HG02970 (cell line): Measurements from ENCODE around the gene CDK19.
"Not testable (repeated sequence)": the region's sequence is repeated elsewhere in the genome, so short reads cannot be mapped to it uniquely, and the experiment has no call there.

Experiments
- ATAC-seq: cut with Tn5 transposase; IDR thresholded peaks from one replicate; pipeline ENCODE4 v1.9.1; 2021; ENCODE audit warnings: mild to moderate bottlenecking, moderate library complexity, moderate number of reproducible peaks; ENCODE audit not compliant: unreplicated experiment, low FRiP score

CDK19 gene

DNA sequence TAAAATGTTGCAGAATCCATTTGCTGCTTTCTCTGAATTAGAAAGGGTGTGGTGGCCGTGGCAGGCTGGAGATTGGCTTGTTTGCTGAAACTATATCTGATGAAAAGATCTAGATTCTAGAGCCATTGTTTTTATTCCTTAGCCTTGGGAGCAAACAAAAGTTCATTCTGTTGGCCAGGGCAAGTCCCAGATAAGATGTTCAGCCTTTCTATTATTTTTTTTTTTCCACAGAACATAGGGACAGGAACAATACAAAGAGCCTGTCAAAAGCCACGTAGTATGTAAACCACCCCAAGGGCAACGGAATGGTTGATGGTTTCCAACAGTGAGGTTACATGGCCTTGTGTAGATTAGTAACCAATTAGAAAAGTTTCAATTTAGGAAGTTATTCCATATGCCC, 218.9 kb downstream of the CDK19 start:
- ATAC-seq = no peak

DNA sequence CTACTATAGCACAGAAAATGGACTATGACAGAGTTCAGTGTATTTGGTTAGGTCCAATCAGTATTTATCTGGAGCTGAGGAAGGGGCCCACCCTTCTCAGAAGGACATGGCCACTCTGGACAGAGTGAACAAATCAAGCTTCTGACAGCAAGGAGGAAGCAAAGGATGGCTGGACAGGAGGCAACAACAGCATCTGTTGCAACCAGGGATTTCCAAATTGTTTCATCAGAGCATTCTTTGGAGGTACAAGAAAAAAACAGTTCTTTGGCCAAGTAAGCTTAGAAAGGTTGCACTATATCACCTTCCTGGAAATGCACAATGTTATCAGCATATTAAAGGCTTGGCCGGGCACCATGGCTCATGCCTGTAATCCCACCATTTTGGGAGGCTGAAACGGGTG, 220.2 kb downstream of the CDK19 start:
- no peak for ATAC-seq

DNA sequence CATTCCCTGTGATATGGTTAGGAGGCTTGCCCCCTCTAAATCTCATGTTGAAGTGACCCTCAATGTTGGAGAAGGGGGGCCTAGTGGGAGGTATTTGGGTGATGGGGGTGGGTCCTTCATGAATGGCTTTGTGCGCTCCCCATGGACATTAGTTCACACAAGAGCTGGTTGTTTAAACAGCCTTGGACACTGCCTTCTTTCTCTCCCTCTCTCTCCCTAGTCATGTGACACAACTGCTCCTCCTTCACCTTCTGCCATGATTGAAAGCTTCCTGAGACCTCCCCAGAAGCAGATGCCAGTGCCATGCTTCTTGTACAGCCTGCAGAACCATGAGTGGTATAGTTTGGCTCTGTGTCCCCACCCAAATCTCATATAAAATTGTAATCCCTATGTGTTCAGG, 221.6 kb downstream of the CDK19 start:
- ATAC-seq = no peak

DNA sequence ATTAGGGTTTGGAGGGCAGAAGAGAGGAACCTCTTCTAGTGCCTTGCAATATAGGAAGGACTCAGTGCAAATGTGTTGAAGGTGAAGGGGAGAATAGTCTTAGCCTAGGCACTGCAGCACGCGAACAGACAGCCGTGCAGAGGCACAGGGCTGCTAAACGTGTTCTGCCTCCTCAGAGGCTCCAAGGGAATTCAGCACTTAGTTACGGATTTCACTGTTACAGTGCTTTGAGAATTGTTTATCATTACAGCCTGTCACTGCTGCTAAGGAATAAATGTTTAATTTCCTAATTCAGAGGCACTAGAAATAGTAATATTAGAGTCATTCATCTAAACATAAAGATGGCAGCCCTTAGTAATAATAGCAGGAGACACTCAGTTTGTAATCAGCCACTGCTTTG, 222.5 kb downstream of the CDK19 start:
- no peak for ATAC-seq

DNA sequence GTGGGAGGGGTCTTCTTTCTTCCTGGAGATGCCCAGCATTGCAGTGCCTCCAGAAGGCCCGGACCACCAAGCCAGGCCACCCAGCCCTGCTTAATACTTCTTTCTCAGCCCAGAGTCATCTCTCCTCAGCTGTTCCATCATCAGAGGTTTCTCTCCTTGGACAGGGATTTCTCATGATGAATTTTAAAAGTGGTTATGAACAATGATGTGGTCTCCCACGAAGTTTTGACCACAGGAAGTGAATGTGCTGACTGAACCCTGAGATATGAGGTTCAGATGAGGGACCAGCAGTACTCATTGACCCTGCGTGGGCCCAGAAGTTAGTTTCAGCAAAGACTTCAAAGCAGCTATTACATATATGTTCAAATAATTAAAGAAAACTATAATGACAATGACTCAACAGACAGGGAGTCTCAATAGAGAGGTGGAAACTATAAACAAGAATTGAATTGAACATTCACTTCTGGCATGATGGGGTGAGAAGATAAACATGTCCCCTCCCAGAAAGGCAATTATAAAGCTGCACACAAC, 224.4 kb downstream of the CDK19 start:
- ATAC-seq = no peak

DNA sequence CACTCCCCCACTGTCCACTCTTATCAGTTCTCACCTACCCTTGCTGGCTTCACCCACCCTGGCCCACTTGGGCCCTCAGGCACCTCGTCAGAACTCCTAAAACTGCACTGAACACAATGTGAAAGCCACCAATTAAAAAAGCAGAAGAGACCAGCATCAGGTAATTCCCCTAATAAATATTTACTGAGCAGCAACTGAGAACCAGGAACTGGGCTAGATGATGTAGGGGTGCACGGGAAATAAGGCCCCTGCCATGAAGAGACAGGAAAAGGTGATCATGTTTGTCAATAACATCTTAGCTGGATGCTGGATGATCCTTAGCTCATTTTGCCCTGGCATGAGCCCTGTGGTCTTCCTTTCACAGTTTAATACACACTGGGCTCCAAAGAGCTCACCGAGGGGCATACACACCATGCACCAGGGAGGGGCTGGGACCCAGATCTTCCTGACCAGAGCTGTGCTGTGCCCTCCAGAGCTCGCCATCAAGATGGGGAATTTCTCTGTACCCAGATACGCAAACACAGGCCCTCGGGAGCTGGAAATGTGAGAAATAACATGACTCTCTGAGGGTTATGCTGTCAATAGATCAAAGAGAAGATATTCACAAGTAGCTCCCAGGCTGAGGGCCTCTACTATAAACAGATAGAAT, 225.3 kb downstream of the CDK19 start:
- no peak for ATAC-seq

DNA sequence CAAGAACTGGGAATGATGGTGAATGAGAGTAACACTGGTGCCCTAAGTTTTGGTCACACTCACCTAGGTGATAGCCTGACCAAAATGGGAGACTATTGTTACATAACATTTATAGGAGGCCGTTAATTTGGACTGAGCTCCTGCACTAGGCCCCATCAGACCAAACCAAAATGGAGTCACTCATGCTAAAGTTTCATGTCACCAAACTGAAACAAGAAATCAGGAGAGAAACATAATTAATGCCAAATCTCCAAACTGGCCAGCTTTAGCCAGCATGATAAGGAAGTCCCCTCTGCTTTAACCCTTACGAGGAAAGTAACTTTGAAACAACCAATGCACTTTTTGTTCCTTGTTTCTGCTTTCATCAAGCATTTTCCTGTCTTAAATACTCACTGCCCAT, 227.9 kb downstream of the CDK19 start:
- ATAC-seq = no peak

DNA sequence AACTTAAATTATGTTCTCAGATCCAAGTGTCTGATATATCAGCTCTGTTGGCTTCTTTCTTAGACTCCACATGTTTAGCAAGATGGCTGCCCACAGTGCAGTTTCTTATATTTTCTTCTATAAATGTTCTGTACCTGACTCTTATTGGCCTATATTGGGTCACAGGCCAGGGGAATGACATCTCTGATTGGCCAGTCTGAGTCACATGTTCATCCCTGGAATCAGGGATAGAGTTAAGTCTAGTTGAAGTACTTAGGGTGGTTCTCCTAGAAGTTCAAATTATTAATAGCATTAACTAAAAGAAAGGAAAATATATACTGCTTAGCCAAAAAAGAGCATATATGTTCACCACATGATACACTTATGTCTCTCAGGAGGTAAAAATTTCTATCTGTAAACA, 233.6 kb downstream of the CDK19 start:
- no peak for ATAC-seq

DNA sequence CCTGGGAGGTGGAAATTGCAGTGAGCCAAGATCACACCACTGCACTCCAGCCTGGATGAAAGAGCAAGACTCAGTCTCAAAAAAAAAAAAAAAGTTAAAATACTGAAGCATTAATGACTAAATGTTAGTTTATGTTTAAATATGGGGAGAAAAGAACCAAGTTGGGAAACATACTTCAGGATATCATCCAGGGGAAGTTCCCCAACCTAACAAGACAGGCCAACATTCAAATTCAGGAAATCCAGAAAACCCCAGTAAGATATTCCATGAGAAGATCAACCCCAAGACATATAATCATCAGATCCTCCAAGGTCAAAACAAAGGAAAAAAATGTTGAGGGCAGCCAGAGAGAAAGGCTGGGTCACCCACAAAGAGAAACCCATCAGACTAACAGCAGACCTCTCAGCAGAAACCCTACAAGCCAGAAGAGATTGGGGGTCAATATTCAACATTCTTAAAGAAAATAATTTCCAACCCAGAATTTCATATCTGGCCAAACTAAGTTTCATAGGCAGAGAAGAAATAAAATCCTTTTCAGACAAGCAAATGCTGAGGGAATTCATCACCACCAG, 237.6 kb downstream of the CDK19 start:
- ATAC-seq = not testable (repeated sequence)

DNA sequence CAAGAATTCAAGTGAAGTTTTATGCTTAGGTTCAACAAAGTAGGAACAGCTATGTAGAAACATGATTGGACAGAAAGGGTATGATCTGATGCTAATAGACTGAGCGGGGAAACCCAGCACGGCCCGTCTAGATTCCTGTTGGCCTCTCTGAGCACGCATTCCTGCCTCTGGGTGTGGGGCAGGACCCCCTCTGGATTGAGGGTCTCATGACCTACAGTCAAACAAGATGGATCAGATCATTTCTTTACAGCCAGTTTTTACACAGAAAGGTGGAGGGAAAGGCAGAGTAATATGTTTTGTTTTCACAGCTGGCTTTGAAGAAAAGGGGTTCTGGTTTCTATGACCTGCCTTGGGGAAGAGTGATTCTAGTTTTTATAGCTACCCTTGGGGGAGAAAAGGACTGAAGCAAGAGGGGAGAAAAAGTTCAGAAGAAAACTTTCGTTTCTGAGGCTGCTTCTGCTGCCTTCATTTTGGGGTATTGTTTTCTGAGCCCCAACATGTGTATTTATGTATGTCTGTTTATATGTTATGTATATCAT, 239.3 kb downstream of the CDK19 start:
- ATAC-seq = no peak

DNA sequence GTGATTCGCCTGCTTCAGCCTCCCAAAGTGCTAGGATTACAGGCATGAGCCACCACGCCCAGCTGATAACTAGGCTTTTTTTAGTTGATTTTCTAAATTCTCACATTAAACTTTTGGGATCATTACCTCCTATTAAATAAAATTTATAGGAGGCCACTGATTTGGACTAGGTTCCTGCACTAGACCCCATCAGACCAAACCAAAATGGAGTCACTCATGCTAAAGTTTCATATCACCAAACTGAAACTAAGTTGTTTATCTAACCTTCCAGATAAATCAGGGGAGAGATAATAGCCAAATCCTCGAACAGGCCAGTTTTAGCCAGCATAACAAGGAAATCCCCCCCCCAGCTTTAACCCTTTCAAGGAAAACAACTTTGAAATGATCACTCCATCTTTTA, 240.5 kb downstream of the CDK19 start:
- no peak for ATAC-seq

DNA sequence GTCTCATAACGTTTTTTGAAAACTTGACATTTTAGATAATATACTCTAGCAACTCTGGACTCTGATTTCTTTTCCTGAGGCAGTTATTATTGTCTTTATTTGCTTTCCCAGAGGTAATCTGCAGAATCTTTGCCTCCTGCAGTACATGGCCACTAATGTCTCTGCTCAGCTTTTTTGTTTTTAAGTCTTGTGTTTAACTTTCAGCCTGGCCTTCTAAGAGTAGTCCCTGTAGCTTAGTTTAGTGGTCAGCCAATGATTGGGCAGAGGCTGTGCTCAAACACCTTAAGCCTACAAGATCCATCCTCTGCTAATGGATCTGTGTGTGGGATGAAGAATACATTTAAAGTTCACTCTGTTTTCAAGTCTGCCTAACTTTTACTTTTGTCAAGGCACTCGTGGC, 241.7 kb downstream of the CDK19 start:
- ATAC-seq = no peak

DNA sequence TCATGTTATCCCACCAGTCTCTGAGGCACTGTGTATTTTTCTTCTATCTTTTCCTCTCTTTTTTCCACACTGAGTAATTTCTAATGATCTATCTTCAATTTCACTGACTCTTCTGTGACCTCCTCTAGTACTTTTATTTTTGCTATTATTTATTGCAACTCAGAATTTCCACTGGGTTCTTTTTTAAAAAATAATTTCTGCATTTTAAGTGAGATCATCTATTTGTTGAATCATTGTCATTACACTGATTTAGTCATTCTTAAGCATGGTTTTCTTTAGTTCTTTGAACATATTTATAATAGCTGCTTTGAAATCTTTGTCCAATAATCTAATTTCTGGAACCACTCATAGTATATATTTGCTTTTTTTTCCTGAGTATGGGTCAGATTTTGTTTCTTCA, 242.1 kb downstream of the CDK19 start:
- no peak for ATAC-seq

DNA sequence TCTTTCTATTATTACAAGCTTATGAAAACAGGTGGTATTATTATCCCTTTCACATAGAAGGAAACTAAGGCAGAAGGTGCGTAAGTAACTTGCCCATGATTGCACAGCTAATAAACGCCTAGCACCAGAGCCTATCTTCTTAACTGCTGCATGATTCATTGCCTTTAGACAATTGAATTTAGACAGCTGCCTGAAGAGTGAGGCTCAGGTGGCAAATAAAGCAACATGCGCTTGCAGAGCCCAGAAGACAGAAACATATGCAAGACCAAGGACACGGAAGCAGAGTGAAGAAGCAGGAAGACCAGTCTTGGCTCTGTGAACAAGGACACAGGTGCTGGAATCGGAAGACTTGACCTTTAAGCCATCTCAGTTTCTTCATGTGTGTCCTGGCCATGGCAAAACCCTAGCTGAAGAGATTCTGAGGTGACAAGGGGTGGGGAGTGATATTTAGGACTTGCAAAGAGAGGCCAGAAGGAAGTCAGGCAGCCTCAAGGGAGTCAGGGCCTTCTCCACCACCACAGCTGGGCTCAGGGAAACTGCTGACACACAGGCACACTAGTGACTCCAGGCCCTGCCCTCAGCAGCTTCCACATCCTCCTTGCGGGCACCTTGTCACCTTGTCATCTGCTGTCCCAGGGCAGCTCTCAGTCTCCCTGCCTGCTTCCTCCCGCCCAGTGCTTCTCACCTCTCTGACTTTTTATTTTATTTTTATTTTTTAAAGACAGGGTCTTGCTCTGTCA, 247.1 kb downstream of the CDK19 start:
- ATAC-seq = no peak

DNA sequence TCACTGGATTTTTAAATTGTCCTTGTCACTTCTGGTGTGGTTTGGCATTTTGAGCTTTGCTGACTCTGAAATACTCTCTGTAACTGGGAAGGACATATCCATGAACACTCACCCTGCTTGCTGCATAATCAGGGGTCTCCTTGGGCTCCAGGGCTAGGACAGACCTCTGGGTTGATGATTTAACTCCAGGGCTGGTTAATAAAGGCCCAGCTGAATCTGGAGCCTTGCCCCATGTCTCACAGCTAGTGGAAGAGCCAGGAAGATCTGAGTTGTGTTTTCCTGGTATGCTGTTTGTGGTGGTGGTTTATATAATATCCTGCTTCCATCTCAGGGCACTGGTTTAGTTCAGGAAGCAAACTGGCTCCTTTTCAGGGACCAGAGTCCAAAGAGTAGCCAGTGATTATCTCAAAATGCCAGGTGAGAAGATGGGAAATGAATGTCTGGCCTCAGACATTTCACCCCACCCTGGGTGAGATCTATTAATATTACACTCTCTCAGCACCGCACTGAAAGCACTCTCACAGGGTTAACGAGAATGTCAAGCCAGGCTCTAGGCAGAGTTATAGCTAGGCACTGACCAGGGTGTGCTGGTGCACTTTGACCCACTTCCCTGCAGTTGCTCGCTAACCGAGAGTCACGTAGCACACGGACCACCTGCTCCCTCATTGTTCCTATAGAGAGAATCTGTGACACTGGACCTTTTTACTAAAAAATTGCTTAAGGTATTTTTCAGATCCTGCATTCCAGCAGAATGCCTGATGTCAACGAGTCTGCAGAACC, 248.7 kb downstream of the CDK19 start:
- no peak for ATAC-seq

DNA sequence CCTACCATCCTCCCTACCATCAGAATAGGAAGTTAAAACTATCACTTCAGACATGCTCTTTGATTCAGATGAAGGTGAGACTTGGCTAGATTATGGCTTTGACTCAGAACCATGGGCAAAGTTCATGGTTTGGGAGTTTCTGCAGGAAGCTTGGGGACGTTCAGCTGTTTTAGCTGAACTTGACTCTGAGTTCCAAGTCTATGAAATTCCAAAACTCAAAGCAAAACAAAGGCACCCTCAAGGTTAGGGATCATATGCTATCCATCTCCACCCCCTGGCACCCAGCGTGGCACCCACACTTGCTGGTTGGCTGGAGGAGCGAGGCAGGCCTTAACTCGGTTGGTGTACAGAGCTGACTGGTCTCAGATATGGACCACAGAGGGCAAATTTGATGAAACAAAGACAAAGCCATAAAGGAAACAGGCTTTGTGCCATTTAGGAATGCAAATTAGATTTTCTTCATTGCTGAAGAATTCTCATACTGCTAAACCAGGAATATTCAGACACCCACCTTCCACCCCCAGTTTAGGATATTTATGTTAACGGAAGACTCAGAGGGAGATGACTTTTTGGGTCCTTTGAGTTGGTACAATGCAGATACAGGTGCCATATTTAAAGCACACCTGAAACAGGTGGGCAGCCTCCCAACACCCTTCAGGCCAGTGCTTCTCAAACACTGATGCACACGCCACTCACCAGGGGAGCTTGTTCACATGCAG, 250.4 kb downstream of the CDK19 start:
- no peak for ATAC-seq

DNA sequence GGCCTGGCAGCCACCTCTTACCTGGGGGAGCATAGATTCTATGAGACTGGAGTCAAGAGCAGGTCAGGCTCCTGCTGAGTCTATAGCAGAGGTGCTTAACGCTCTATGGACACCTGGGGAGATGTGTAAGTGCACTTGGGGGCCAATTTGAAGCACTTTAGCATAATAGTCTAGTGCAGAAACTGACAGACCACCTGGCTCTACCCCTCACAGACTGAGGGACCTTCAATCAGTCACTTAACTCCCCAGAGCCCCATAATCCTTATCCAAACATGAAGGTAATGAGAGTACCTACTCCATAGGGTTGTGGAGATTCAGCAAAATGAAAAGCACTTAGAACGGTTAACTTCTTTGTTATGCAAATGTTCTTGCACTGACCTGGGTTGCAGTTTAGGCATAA, 251.6 kb downstream of the CDK19 start:
- ATAC-seq = no peak

DNA sequence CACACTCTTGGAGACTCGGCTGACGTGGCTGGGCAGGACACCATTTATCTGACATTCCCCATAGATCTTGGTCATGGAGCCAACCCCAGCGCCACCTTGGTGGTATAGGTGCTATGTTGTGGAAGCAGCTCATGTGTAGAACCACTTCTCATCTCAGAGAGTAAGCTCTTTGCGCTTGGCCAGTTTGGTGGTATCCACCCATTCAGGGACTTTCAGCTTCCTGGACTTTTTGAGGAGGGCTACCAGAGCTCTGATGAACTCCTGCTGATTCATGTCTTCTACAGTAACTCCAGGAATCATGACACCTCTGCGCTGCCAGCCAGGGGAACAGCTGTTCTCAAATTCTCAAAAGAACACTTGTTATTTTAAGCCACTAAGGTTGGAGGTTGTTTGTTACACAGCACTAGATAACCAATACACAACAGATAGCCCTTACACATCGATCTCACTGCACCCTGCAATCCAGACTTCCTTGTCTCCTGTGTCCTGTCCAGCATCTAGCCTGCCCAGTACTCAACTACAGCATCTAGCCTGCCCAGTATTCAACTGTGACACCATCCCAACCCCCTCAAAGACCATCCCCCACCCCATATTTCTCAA, 252.9 kb downstream of the CDK19 start:
- ATAC-seq = no peak

DNA sequence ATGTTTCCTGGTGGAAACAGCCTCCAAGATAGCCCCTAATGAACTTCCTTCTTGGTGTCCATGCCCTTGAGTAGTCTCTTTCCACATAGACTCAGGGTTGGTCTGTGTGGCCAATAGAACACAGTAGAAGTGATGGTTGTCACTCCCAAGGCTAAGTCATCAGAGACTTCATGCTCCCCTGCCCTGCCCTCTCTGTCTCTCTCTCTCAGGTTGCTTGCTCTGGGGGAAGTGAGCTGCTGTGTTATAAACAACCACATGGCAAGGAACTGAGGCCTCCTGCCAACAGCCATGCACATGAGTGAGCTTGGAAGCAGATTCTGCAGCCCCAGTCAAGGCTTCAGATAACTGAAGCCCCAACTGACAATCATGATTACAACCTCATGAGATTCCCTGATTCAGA, 253.6 kb downstream of the CDK19 start:
- ATAC-seq = no peak

DNA sequence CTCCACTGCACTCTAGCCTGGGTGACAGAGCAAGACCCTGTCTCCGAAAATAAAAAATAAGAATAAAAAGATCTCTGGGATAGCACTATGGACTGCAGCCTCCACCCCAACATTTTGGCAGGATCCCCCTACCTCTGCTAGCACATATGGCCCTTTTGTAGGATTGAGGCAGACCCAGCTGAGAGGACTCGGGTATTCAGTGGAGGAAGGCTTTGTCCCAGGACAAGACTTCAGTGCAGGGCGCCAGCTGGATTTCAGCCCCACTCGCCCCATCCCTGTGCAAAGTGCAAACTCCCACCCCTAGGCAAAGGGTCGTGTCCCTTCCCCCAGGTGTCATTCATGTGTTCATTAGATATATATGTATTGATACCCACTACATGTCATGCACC, 254.3 kb downstream of the CDK19 start:
- no peak for ATAC-seq
